Anterior cingulate cortex (tissue), 58 donors: Measurements from ENCODE around the gene GKN2.
"Not testable (repeated sequence)": the region's sequence is repeated elsewhere in the genome, so short reads cannot be mapped to it uniquely, and the experiment has no call there.

Experiments
- DNase-seq, 58 donors: peaks; one replicate each; lab custom pipeline; 2025; lab: John Stamatoyannopoulos, UW

The GKN2 gene

DNA sequence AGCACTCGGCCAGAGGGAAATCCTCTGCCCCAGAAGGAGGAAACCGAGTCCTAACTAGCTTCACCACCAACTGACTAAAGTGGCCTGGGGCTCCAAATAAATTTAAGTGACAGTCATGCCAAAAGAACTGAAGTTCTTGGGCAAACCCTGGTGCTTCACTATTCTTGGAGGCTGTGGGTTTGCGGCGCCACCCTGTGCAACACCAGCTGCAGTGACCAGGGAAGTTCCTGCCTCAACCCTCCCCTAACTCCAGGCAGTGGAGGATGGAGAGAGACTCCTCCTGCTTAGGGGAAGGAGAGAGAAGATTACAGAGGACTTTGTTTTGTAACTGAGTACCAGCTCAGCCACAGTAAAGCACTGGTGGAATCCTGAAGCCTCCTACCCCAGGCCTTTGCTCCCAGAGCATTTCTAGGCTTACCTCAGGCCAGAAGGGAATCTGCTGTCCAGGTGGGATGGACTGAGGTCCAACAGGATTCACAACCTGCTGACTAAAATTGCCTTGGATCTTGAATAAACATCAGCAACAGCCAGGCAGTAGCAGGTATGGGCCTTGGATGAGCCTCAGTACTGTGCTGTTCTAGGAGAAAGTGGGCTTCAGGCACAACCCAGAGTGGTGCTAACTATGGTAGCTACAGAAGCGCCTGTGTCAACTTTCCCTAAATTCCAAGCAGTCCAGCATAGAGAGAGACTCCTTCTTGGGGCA is 52.0 kb downstream of the GKN2 start:
- DNase-seq = no peak

GRCh38 chr2:68895981-68896380 is 56.7 kb downstream of the GKN2 start:
- DNase-seq = not testable (repeated sequence)
